GM18502 (cell line): ENCODE results near the gene SCN1B.
"Not testable (repeated sequence)": the region's sequence is repeated elsewhere in the genome, so short reads cannot be mapped to it uniquely, and the experiment has no call there.

Source experiments
- ATAC-seq: cut with Tn5 transposase; IDR thresholded peaks from one replicate; pipeline ENCODE4 v1.9.1; 2021; ENCODE audit warnings: mild to moderate bottlenecking; ENCODE audit not compliant: unreplicated experiment, poor library complexity

SCN1B gene

GRCh38 chr19:35000647-35001501 lies 29.4 kb upstream of the SCN1B start:
- peak; percentile 35 for ATAC-seq

- ATAC-seq, result no peak
Measured at GRCh38 chr19:35002037-35002535, 28.2 kb upstream of the SCN1B start.

GRCh38 chr19:35004517-35005255 lies 25.6 kb upstream of the SCN1B start:
- no peak for ATAC-seq

GRCh38 chr19:35005256-35005977 lies 24.9 kb upstream of the SCN1B start:
- no peak for ATAC-seq

GRCh38 chr19:35006007-35006341 lies 24.3 kb upstream of the SCN1B start:
- not testable (repeated sequence) for ATAC-seq

GRCh38 chr19:35006342-35006998 lies 23.8 kb upstream of the SCN1B start:
- no peak for ATAC-seq

GRCh38 chr19:35006999-35007365 lies 23.3 kb upstream of the SCN1B start:
- no peak for ATAC-seq

- ATAC-seq, result not testable (repeated sequence)
Measured at GRCh38 chr19:35007427-35007826, 22.8 kb upstream of the SCN1B start.

GRCh38 chr19:35008891-35009341 lies 21.4 kb upstream of the SCN1B start:
- ATAC-seq, result no peak

- ATAC-seq, result no peak
Measured at GRCh38 chr19:35009424-35010415, 20.6 kb upstream of the SCN1B start.

GRCh38 chr19:35011091-35011689 lies 19.1 kb upstream of the SCN1B start:
- ATAC-seq, result no peak

- no peak for ATAC-seq
Measured at GRCh38 chr19:35011737-35012682, 18.3 kb upstream of the SCN1B start.

- no peak for ATAC-seq
Measured at GRCh38 chr19:35013041-35013819, 17.0 kb upstream of the SCN1B start.

GRCh38 chr19:35013820-35014754 lies 16.2 kb upstream of the SCN1B start:
- ATAC-seq, result no peak

GRCh38 chr19:35014774-35015173 lies 15.5 kb upstream of the SCN1B start:
- not testable (repeated sequence) for ATAC-seq
